ENCODE results near the gene DRC7.
"Not testable (repeated sequence)": the region's sequence is repeated elsewhere in the genome, so short reads cannot be mapped to it uniquely, and the experiment has no call there.

DRC7 gene

GRCh38 chr16:57734925-57735754, 40.5 kb downstream of the DRC7 start:
- DNase-seq (ENCODE audit: low read depth in 2 of 2): peak; percentile 92 to 97

- DNase-seq (ENCODE audit: low read depth in 2 of 2): no peak
Measured at GRCh38 chr16:57735755-57736418, 41.3 kb downstream of the DRC7 start, which contains the start of gene KATNB1. Gene KATNB1, plus strand, starts transcription at chr16:57735770. Its CDS starts 1,474 bp downstream, at chr16:57737244.

- DNase-seq (ENCODE audit: low read depth in 2 of 2): no peak
Measured at GRCh38 chr16:57736419-57737351, 42.1 kb downstream of the DRC7 start.

- DNase-seq (ENCODE audit: low read depth in 2 of 2): no peak
Measured at GRCh38 chr16:57738844-57739243, 44.2 kb downstream of the DRC7 start.

GRCh38 chr16:57739756-57740422, 45.3 kb downstream of the DRC7 start:
- DNase-seq (ENCODE audit: low read depth in 2 of 2): no peak

GRCh38 chr16:57740423-57741071, 45.9 kb downstream of the DRC7 start:
- DNase-seq (ENCODE audit: low read depth in 2 of 2): no peak

GRCh38 chr16:57741660-57742191, 47.1 kb downstream of the DRC7 start:
- DNase-seq (ENCODE audit: low read depth in 2 of 2): no peak

GRCh38 chr16:57742543-57742942, 47.9 kb downstream of the DRC7 start:
- DNase-seq (ENCODE audit: low read depth in 2 of 2): no peak

- no peak for DNase-seq (ENCODE audit: low read depth in 2 of 2)
Measured at GRCh38 chr16:57743458-57743857, 48.9 kb downstream of the DRC7 start.

- DNase-seq (ENCODE audit: low read depth in 2 of 2): no peak
Measured at GRCh38 chr16:57743886-57744641, 49.5 kb downstream of the DRC7 start.

GRCh38 chr16:57744642-57744903, 50.0 kb downstream of the DRC7 start:
- no peak for DNase-seq (ENCODE audit: low read depth in 2 of 2)

GRCh38 chr16:57745768-57746167, 51.2 kb downstream of the DRC7 start:
- DNase-seq (ENCODE audit: low read depth in 2 of 2): no peak

GRCh38 chr16:57746316-57746715, 51.7 kb downstream of the DRC7 start:
- DNase-seq (ENCODE audit: low read depth in 2 of 2): not testable (repeated sequence)

- no peak for DNase-seq (ENCODE audit: low read depth in 2 of 2)
Measured at GRCh38 chr16:57747091-57747490, 52.5 kb downstream of the DRC7 start.

- no peak for DNase-seq (ENCODE audit: low read depth in 2 of 2)
Measured at GRCh38 chr16:57747496-57747895, 52.9 kb downstream of the DRC7 start.

- DNase-seq (ENCODE audit: low read depth in 2 of 2): no peak
Measured at GRCh38 chr16:57747996-57748395, 53.4 kb downstream of the DRC7 start.

- DNase-seq (ENCODE audit: low read depth in 2 of 2): no peak
Measured at GRCh38 chr16:57748596-57748995, 54.0 kb downstream of the DRC7 start.

- no peak for DNase-seq (ENCODE audit: low read depth in 2 of 2)
Measured at GRCh38 chr16:57749101-57749692, 54.6 kb downstream of the DRC7 start.

GRCh38 chr16:57749856-57750452, 55.3 kb downstream of the DRC7 start:
- DNase-seq (ENCODE audit: low read depth in 2 of 2): no peak
